ENCODE data around the gene CCL16. TPM values are rescaled to one million over a fixed set of nuclear protein-coding genes. Genes with fewer than 3 reads are reported as not detected.
"Not testable (repeated sequence)": the region's sequence is repeated elsewhere in the genome, so short reads cannot be mapped to it uniquely, and the experiment has no call there.

Gene CCL16
- total RNA-seq, 1 donor from 2014 or later: not detected

GRCh38 chr17:35998756-35999155, 17.5 kb upstream of the CCL16 start:
- Histone ChIP-seq H3K27me3 (ENCODE audit: low read depth) (peaks cover 13% of the 10 kb centered on the region), H3K4me1 (peaks cover 5% of the 10 kb centered on the region), H3K27ac (replicated peaks) (no peak overlapping the region), H3K9me3 (replicated peaks) (peaks cover 14% of the 10 kb centered on the region), H3K4me3 (no peak overlapping the region), H3K36me3 (no peaks in the 10 kb centered on the region)
- intact Hi-C loops (cut with micrococcal nuclease): no loop called here
- TF ChIP-seq CTCF (IDR thresholded peaks at IDR 0.05; ENCODE audit: borderline replicate concordance): no peak
- DNase-seq: no peak

GRCh38 chr17:35998018-35998545, 16.8 kb upstream of the CCL16 start:
- H3K27ac ChIP-seq (replicated peaks): no peak overlapping the region
- peaks cover 5% of the 10 kb centered on the region for H3K4me1 ChIP-seq
- H3K27me3 ChIP-seq (ENCODE audit: low read depth): peaks cover 13% of the 10 kb centered on the region
- no peak for DNase-seq
- no peak for TF ChIP-seq CTCF (IDR thresholded peaks at IDR 0.05; ENCODE audit: borderline replicate concordance)
- no peaks in the 10 kb centered on the region for H3K36me3 ChIP-seq
- intact Hi-C loops (cut with micrococcal nuclease): no loop called here
- no peak overlapping the region for H3K4me3 ChIP-seq
- H3K9me3 ChIP-seq (replicated peaks): peaks cover 14% of the 10 kb centered on the region

- peaks cover 28% of the 10 kb centered on the region for H3K27me3 ChIP-seq (ENCODE audit: low read depth)
- DNase-seq; H3K4me3 ChIP-seq; H3K4me1 ChIP-seq; H3K36me3 ChIP-seq; H3K27ac ChIP-seq (replicated peaks); intact Hi-C loops (cut with micrococcal nuclease): not testable (repeated sequence)
- peaks cover 14% of the 10 kb centered on the region for H3K9me3 ChIP-seq (replicated peaks)
These were observed 14.0 kb upstream of the CCL16 start for GRCh38 chr17:35995346-35995745.

GRCh38 chr17:35991075-35991474, 9.8 kb upstream of the CCL16 start:
- Histone ChIP-seq H3K27ac (replicated peaks) (no peak overlapping the region), H3K9me3 (replicated peaks) (peaks cover 26% of the 10 kb centered on the region), H3K27me3 (ENCODE audit: low read depth) (peaks cover 18% of the 10 kb centered on the region), H3K4me3 (no peak overlapping the region), H3K36me3 (no peaks in the 10 kb centered on the region), H3K4me1 (peaks cover 18% of the 10 kb centered on the region)
- DNase-seq: no peak
- intact Hi-C loops (cut with micrococcal nuclease): no loop called here
- TF ChIP-seq CTCF (IDR thresholded peaks at IDR 0.05; ENCODE audit: borderline replicate concordance): no peak

GRCh38 chr17:35988164-35988563, 6.9 kb upstream of the CCL16 start:
- Histone ChIP-seq H3K36me3 (no peaks in the 10 kb centered on the region), H3K9me3 (replicated peaks) (peaks cover 12% of the 10 kb centered on the region), H3K27ac (replicated peaks) (no peak overlapping the region), H3K4me3 (no peak overlapping the region), H3K4me1 (peaks cover 24% of the 10 kb centered on the region), H3K27me3 (ENCODE audit: low read depth) (peaks cover 21% of the 10 kb centered on the region)
- TF ChIP-seq CTCF (IDR thresholded peaks at IDR 0.05; ENCODE audit: borderline replicate concordance): no peak
- intact Hi-C loops (cut with micrococcal nuclease): no loop called here
- no peak for DNase-seq

- H3K4me3 ChIP-seq: peak within 1 kb of the TSS; percentile 10
- peaks cover 12% of the 10 kb centered on the region for H3K9me3 ChIP-seq (replicated peaks)
- peaks cover 24% of the 10 kb centered on the region for H3K4me1 ChIP-seq
- intact Hi-C loops (cut with micrococcal nuclease): no loop called here
- peak within 1 kb of the TSS; percentile 36 for H3K27ac ChIP-seq (replicated peaks)
- DNase-seq: no peak
- H3K27me3 ChIP-seq (ENCODE audit: low read depth): peaks cover 10% of the 10 kb centered on the region
- TF ChIP-seq CTCF (IDR thresholded peaks at IDR 0.05; ENCODE audit: borderline replicate concordance): no peak
- H3K36me3 ChIP-seq: no peaks in the 10 kb centered on the region
These were observed 5.3 kb upstream of the CCL16 start, which contains the start of gene CCL14 for GRCh38 chr17:35986643-35987042. CCL14 (minus strand) TSS chr17:35986729; CDS start chr17:35986649, 80 bp downstream.
